Measurements from ENCODE around the gene NDUFA5.
A peak's percentile ranks its signal among the peaks of the same experiment; 100 is the strongest.

The NDUFA5 gene

GRCh38 chr7:123557398-123558288 lies at the start of gene NDUFA5:
Gene NDUFA5, minus strand, starts transcription at chr7:123557818. Its CDS starts 23 bp downstream, at chr7:123557795.
- H3K4me3 ChIP-seq (ENCODE audit: control insufficient read depth, low read depth, low read length), result peak within 1 kb of the TSS; percentile 98
- TF ChIP-seq CTCF (conservative IDR thresholded peaks at IDR 0.05; ENCODE audit: control insufficient read depth, insufficient read depth, low read depth, low read length), result no peak
- DNase-seq (ENCODE audit: low read depth), result peak; percentile 99

DNA sequence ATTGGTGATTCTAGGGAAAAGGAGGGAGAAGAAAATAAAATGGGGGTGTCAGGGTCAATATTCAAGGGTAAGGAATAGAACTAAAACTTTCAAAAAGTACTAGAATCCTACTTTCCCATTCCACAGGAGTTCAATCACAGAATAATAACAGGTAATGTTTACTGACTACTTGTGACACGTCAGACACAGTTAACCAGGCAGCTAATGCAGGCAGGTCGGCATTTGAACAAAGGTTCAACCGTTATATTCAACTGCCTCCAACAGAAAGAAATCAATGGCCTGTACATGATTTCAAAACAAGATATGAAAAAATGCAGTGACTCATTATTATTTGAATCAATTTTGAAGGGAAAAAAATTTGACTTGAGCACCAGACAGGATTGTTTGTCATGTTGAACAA lies 47.1 kb upstream of the NDUFA5 start:
- TF ChIP-seq CTCF (conservative IDR thresholded peaks at IDR 0.05; ENCODE audit: control insufficient read depth, insufficient read depth, low read depth, low read length), result no peak
- H3K4me3 ChIP-seq (ENCODE audit: control insufficient read depth, low read depth, low read length), result no peak overlapping the region
- DNase-seq (ENCODE audit: low read depth), result no peak

DNA sequence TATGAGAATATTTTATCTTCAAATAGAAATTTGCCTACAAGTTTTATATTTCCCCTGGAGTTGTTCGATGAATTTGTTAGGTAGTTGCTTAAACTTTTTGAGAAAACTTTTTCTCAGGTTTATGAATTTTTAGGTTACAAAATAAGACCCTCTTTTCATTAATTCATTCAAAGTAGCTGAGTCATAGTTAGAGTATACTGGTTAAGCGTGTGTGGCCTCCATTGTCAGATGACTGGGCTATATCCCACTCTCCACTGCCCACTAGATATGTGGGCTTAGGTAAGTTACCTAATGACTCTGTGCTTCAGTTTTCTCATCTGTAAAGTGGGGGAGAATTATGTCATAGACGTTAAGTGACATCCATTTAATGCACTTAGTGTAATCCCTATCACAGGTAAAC lies 45.0 kb upstream of the NDUFA5 start:
- no peak for DNase-seq (ENCODE audit: low read depth)
- no peak overlapping the region for H3K4me3 ChIP-seq (ENCODE audit: control insufficient read depth, low read depth, low read length)
- no peak for TF ChIP-seq CTCF (conservative IDR thresholded peaks at IDR 0.05; ENCODE audit: control insufficient read depth, insufficient read depth, low read depth, low read length)

DNA sequence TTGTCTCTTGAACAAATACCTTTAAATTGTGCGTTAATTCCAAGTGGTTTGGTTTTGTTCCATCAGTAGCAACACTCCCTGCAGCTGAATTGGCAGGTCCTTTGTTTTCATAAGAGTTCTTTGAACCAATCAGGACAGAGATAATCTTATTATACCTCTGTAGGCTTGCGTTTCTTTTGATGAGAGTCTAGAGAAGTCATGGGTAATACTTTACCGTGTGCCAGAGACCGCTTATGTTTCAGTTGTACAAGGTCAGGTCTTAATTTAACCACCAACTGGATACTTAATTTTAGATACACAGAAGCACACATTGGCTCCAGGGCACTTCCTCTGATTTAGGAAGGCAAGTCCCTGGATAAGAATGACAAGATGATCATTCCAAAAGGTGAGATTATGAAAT lies 43.9 kb upstream of the NDUFA5 start, which contains the start of gene ASB15:
Gene ASB15, plus strand, starts transcription at position 292 of the 400 bp plus-strand sequence. CDS start 12,682 bp downstream, outside the sequence.
- DNase-seq (ENCODE audit: low read depth), result no peak
- TF ChIP-seq CTCF (conservative IDR thresholded peaks at IDR 0.05; ENCODE audit: control insufficient read depth, insufficient read depth, low read depth, low read length), result no peak
- no peak within 1 kb of the TSS for H3K4me3 ChIP-seq (ENCODE audit: control insufficient read depth, low read depth, low read length)

DNA sequence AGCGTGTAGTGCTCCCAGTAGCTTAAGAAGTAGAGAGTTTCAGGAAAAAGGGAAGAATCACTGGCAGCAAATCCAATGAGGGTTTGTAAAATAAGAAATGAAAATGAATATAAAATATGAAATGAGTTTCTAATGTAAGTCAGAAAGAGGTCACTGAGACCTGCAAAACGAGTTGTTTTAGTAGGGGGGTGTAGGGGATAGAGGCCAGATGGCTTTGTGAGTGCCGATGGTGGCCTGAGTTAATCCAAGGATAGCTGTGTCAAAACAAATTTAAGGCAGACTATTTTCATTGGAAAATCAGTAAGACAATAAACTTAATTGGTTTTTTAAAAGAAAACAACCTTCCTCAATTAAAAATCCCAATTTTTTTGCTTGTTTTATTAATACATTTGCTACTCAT lies 43.3 kb upstream of the NDUFA5 start:
- H3K4me3 ChIP-seq (ENCODE audit: control insufficient read depth, low read depth, low read length), result no peak overlapping the region
- TF ChIP-seq CTCF (conservative IDR thresholded peaks at IDR 0.05; ENCODE audit: control insufficient read depth, insufficient read depth, low read depth, low read length), result no peak
- DNase-seq (ENCODE audit: low read depth), result no peak

GRCh38 chr7:123599766-123600165 lies 42.1 kb upstream of the NDUFA5 start:
- TF ChIP-seq CTCF (conservative IDR thresholded peaks at IDR 0.05; ENCODE audit: control insufficient read depth, insufficient read depth, low read depth, low read length), result no peak
- DNase-seq (ENCODE audit: low read depth), result no peak

More at GRCh38 chr7:123599766-123600165, 42.1 kb upstream of the NDUFA5 start:
- no peak overlapping the region for H3K4me3 ChIP-seq (ENCODE audit: control insufficient read depth, low read depth, low read length)
